Endodermal cell (in vitro differentiated cells): Measurements from ENCODE around the gene SFPQ. TPM values are rescaled to one million over a fixed set of nuclear protein-coding genes. Genes with fewer than 3 reads are reported as not detected.
A peak's percentile ranks its signal among the peaks of the same experiment; 100 is the strongest.

Source experiments
- DNase-seq: peaks from one replicate; pipeline ENCODE4 v3.0.0-alpha.2; 2017
- H3K27ac ChIP-seq: 2 replicates; pipeline ENCODE4 v1.5.1; 2013; ENCODE audit warnings: mild to moderate bottlenecking, low read depth, low read length, moderate library complexity
- H3K27me3 ChIP-seq: 2 replicates; pipeline ENCODE4 v1.6.1; 2013; ENCODE audit warnings: mild to moderate bottlenecking, low read length, moderate library complexity; ENCODE audit not compliant: insufficient read depth, control insufficient read depth, poor library complexity, severe bottlenecking
- H3K36me3 ChIP-seq: 2 replicates; pipeline ENCODE4 v1.7.0; 2013; ENCODE audit warnings: mild to moderate bottlenecking, low read length, moderate library complexity; ENCODE audit not compliant: control insufficient read depth, insufficient read depth
- H3K4me1 ChIP-seq: one replicate; pipeline ENCODE4 v1.7.0; 2013; ENCODE audit warnings: low read length; ENCODE audit not compliant: control insufficient read depth, insufficient read depth
- H3K4me3 ChIP-seq: 2 replicates; pipeline ENCODE4 v1.5.1; 2013; ENCODE audit warnings: mild to moderate bottlenecking, low read length, moderate library complexity
- H3K9ac ChIP-seq: 2 replicates; pipeline ENCODE4 v1.6.1; 2013; ENCODE audit warnings: mild to moderate bottlenecking, low read length, moderate library complexity; ENCODE audit not compliant: poor library complexity, severe bottlenecking; ENCODE audit errors: extremely low read depth
- H3K9me3 ChIP-seq: 2 replicates; pipeline ENCODE4 v1.6.1; 2013; ENCODE audit warnings: mild to moderate bottlenecking, low read length, moderate library complexity; ENCODE audit not compliant: control insufficient read depth
- H3K27ac Mint-ChIP-seq: 2 replicates; pipeline ENCODE4 v1.8.0; 2020; ENCODE audit warnings: mixed read lengths
- H3K27me3 Mint-ChIP-seq: 2 replicates; pipeline ENCODE4 v1.8.0; 2021; ENCODE audit warnings: mild to moderate bottlenecking, mixed read lengths; ENCODE audit not compliant: insufficient read depth
- H3K36me3 Mint-ChIP-seq: 2 replicates; pipeline ENCODE4 v1.8.0; 2020; ENCODE audit warnings: low read depth, mixed read lengths
- H3K4me1 Mint-ChIP-seq: 2 replicates; pipeline ENCODE4 v1.8.0; 2020; ENCODE audit warnings: mixed read lengths
- H3K4me3 Mint-ChIP-seq: 2 replicates; pipeline ENCODE4 v1.8.0; 2020; ENCODE audit warnings: mild to moderate bottlenecking, moderate library complexity, mixed read lengths
- H3K9me3 Mint-ChIP-seq: 2 replicates; pipeline ENCODE4 v1.8.0; 2020; ENCODE audit warnings: mild to moderate bottlenecking, mixed read lengths
- CTCF ChIP-seq: fragments of 200-600 bp; sonication (generic); conservative IDR thresholded peaks from 2 replicates; pipeline ENCODE4 v1.5.0; 2021; ENCODE audit warnings: antibody characterized with exemption, mild to moderate bottlenecking
- WGBS, 2 experiments: methylation state at CpG; one replicate each; pipeline versions ENCODE4 v1.1.5 to v1.1.7; 2013; ENCODE audit warnings: missing lambda C conversion rate in 2 of 2, mixed read lengths in 1 of 2; ENCODE audit not compliant: insufficient coverage in 1 of 2, insufficient read length in 1 of 2; 5-methylcytosine and 5-hydroxymethylcytosine counted together
- total RNA-seq, 2 donors: library from RNA; stranded (reverse); fragmentation: NEBNext Ultra II Directional in 1 of 2; extraction: Animal tissue kit (Norgen Biotek cat#: 25700) in 1 of 2; gene quantifications; 2 replicates in 1 of 2; 3 replicates in 1 of 2; pipeline ENCODE4 v1.2.1, GENCODE V29; 2021

The SFPQ gene
- total RNA-seq, 2 donors from 2014 or later: 350 to 491 TPM

- Histone ChIP-seq H3K9ac (peak overlapping the region; percentile 98), H3K9me3 (no peaks in the 10 kb centered on the region), H3K27me3 (no peaks in the 10 kb centered on the region), H3K36me3 (peaks cover 52% of the 10 kb centered on the region), H3K4me3 (peak overlapping the region; percentile 98), H3K27ac (no peak overlapping the region), H3K4me1 (peaks cover 3% of the 10 kb centered on the region)
- Mint-ChIP-seq H3K36me3 (peaks cover 53% of the 10 kb centered on the region), H3K27ac (peak overlapping the region; percentile 95), H3K4me3 (peak overlapping the region; percentile 93), H3K9me3 (no peaks in the 10 kb centered on the region), H3K27me3 (peaks cover 2% of the 10 kb centered on the region), H3K4me1 (peaks cover 35% of the 10 kb centered on the region)
- DNase-seq: no peak
- WGBS, 2 experiments: 0 to 4% methylated on average over 4 to 25 of the region's 25 CpGs
- TF ChIP-seq CTCF: no peak
Observed at GRCh38 chr1:35191429-35192055, 1.4 kb downstream of the SFPQ start.

- WGBS, 2 experiments: 37 to 41% methylated on average over 5 to 6 of the region's 6 CpGs
- peak overlapping the region; percentile 98 for H3K4me3 ChIP-seq
- peaks cover 5% of the 10 kb centered on the region for H3K4me1 ChIP-seq
- Mint-ChIP-seq H3K9me3 (no peaks in the 10 kb centered on the region), H3K4me1 (peaks cover 41% of the 10 kb centered on the region), H3K36me3 (peaks cover 61% of the 10 kb centered on the region), H3K27me3 (peaks cover 2% of the 10 kb centered on the region), H3K4me3 (peak overlapping the region; percentile 93), H3K27ac (peak overlapping the region; percentile 95)
- TF ChIP-seq CTCF: no peak
- H3K27me3 ChIP-seq: no peaks in the 10 kb centered on the region
- H3K9me3 ChIP-seq: no peaks in the 10 kb centered on the region
- no peak overlapping the region for H3K27ac ChIP-seq
- DNase-seq: no peak
- peak overlapping the region; percentile 98 for H3K9ac ChIP-seq
- H3K36me3 ChIP-seq: peaks cover 59% of the 10 kb centered on the region
Observed at GRCh38 chr1:35190784-35191183, 2.2 kb downstream of the SFPQ start.

GRCh38 chr1:35188578-35189392, 4.2 kb downstream of the SFPQ start:
- Mint-ChIP-seq H3K4me3 (peak overlapping the region; percentile 93), H3K27ac (peak overlapping the region; percentile 95), H3K4me1 (peaks cover 56% of the 10 kb centered on the region), H3K27me3 (no peaks in the 10 kb centered on the region), H3K36me3 (peaks cover 81% of the 10 kb centered on the region), H3K9me3 (no peaks in the 10 kb centered on the region)
- H3K36me3 ChIP-seq: peaks cover 79% of the 10 kb centered on the region
- H3K4me3 ChIP-seq: peak overlapping the region; percentile 98
- H3K9me3 ChIP-seq: no peaks in the 10 kb centered on the region
- no peak for DNase-seq
- H3K27ac ChIP-seq: no peak overlapping the region
- WGBS, 2 experiments: 90 to 92% methylated on average over 18 to 20 of the region's 20 CpGs
- peaks cover 5% of the 10 kb centered on the region for H3K4me1 ChIP-seq
- H3K9ac ChIP-seq: peak overlapping the region; percentile 98
- no peak for TF ChIP-seq CTCF
- H3K27me3 ChIP-seq: no peaks in the 10 kb centered on the region
